SK-N-MC (cell line): Measurements from ENCODE around the gene ACTR3C.
"Not testable (repeated sequence)": the region's sequence is repeated elsewhere in the genome, so short reads cannot be mapped to it uniquely, and the experiment has no call there.

Experiments
- DNase-seq: peaks from one replicate; pipeline ENCODE4 v3.0.0-alpha.2; 2011; ENCODE audit warnings: low read depth, low spot score
- H3K27ac ChIP-seq: fragments of 200-600 bp; sonication (generic); 2 replicates; pipeline ENCODE4 v1.5.1; 2016; ENCODE audit warnings: mixed run types
- H3K36me3 ChIP-seq: fragments of 200-600 bp; sonication (generic); 2 replicates; pipeline ENCODE4 v1.6.1; 2017; ENCODE audit warnings: antibody characterized with exemption, low read length, mixed read lengths; ENCODE audit not compliant: insufficient read depth
- H3K4me3 ChIP-seq: fragments of 200-600 bp; sonication (generic); 2 replicates; pipeline ENCODE4 v1.5.1; 2016
- H3K9ac ChIP-seq: fragments of 200-600 bp; sonication (generic); 2 replicates; pipeline ENCODE4 v1.8.0; 2017; ENCODE audit warnings: mixed run types, mixed read lengths; ENCODE audit not compliant: insufficient read length
- H3K9me3 ChIP-seq: fragments of 200-600 bp; sonication (generic); 2 replicates; pipeline ENCODE4 v1.6.1; 2017; ENCODE audit warnings: low read depth, mild to moderate bottlenecking, antibody characterized with exemption, low read length, moderate library complexity, mixed read lengths
- EZH2 ChIP-seq: fragments of 200-600 bp; sonication (generic); IDR thresholded peaks from one replicate; pipeline ENCODE4 v1.6.1; 2017; ENCODE audit warnings: antibody characterized with exemption
- FOXP2 ChIP-seq: optimal IDR thresholded peaks from 2 replicates; pipeline ENCODE3; 2011; ENCODE audit warnings: mild to moderate bottlenecking, moderate library complexity; ENCODE audit not compliant: insufficient read depth; ENCODE audit errors: extremely low read length, control extremely low read depth
- POLR2AphosphoS5 ChIP-seq: IDR thresholded peaks from 2 replicates; pipeline ENCODE4 v1.6.1; 2012; ENCODE audit warnings: mild to moderate bottlenecking, low read depth, low read length, borderline replicate concordance

ACTR3C gene

DNA sequence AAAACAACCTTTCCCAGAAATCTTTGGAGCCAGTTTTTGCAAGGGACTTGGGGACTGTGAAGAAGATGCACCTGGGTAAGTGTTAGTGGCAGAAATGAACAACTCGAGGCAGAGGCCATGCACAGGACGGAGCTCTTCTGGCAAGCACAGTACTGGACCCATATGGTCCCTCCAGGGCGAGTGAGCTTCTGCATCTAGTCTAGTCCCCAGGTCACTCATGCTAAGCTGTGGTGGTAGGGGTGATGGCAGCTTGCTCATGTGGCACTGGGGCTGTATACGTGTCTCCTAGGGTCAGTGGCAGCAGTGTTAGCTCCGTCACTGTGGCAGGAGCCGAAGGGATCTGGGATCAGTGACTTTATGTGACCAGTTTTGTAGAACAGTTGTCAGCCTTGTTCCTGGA, 9.5 kb downstream of the ACTR3C start:
- Histone ChIP-seq H3K27ac (no peak overlapping the region), H3K36me3 (no peaks in the 10 kb centered on the region), H3K9me3 (no peaks in the 10 kb centered on the region), H3K9ac (no peak overlapping the region), H3K4me3 (no peak overlapping the region)
- DNase-seq = no peak
- TF ChIP-seq POLR2AphosphoS5 (no peak), FOXP2 (no peak), EZH2 (no peak)

DNA sequence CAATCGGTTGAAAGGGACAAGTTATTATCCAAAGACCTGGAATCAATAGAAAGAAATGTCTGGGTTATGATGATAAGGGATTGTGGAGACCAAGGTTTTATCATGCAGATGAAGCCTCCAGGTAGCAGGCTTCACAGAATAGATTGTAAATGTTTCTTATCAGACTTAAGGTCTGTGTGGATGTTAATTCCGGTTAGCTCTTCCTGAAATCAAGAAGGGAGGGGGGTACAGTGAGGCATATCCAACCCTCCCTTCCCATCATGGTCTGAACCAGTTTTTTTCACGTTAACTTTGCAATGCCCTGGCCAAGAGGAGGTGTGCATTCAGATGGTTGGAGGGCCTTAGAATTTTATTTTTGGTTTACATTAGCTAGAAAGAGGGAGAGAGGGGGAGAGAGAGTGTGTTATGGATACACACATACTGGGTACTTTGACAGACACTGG, 10.0 kb downstream of the ACTR3C start:
- Histone ChIP-seq H3K9me3 (no peaks in the 10 kb centered on the region), H3K4me3 (no peak overlapping the region), H3K9ac (no peak overlapping the region), H3K27ac (no peak overlapping the region), H3K36me3 (no peaks in the 10 kb centered on the region)
- TF ChIP-seq POLR2AphosphoS5 (no peak), FOXP2 (no peak), EZH2 (no peak)
- no peak for DNase-seq

DNA sequence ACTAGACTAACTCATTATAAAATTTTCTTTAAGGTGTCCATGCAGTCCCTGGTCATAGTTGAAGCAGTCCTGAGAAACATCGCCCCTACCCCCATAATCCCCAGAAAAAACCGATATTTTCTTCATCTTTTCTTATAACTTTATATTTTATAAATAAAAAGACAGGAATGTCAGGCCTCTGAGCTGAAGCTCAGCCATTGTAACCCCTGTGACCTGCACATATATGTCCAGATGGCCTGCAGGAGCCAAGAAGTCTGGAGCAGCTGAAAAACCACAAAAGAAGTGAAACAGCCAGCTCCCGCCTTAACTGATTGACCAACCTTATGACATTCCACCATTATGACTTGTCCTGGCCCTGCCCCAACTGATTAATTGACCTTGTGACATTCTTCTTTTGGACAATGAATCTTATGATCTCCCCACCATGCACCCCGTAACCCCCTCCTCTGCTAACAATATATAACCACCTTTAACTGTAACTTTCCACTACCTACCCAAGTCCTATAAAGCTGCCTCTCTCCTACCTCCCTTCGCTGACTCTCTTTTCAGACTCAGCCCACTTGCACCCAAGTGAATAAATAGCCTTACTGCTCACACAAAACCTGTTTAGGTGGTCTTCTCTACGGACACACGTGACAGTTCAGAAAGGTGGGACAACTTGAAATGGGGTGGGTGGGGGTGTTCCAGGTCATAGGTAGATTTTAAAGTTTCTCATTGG, 10.5 kb downstream of the ACTR3C start:
- H3K27ac ChIP-seq, H3K4me3 ChIP-seq, DNase-seq, H3K36me3 ChIP-seq, H3K9me3 ChIP-seq, H3K9ac ChIP-seq: not testable (repeated sequence)

DNA sequence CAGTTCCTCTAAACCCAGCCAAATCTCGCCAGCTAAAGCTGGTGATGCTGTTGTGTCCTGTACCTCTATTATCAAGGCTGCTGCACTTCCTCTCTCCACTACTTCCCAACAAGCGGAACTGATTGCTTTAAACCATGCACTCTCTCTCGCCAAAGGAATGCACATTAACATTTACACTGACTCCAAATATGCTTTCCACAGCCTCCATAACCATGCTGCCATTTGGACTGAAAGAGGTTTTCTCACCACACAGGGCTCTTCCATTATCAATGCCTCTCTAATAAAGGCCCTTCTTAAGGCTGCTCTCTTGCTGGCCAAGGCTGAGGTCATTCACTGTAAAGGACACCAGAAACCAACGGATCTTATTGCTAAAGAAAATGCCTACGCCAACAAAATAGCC, 11.6 kb downstream of the ACTR3C start:
- no peak for DNase-seq

DNA sequence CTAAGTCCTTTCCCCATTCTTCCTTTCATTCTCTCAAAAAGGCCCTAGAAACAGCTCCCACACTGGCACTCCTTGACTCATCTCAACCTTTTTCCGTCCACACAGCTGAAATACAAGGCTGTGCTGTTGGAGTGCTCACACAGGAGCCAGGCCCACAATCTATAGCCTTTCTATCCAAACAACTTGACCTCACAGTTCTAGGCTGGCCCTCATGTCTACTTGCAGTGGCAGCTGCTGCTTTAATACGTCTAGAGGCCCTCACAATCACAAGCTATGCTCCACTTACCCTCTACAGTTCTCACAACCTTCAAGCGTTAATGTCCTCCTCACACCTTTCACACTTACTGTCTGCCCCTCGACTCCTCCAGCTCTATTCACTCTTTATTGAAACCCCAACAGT, 12.2 kb downstream of the ACTR3C start:
- no peaks in the 10 kb centered on the region for H3K36me3 ChIP-seq
- no peaks in the 10 kb centered on the region for H3K9me3 ChIP-seq
- H3K4me3 ChIP-seq = no peak overlapping the region
- H3K9ac ChIP-seq = no peak overlapping the region
- no peak for DNase-seq
- no peak for TF ChIP-seq EZH2
- no peak for TF ChIP-seq POLR2AphosphoS5
- no peak for TF ChIP-seq FOXP2
- H3K27ac ChIP-seq = no peak overlapping the region

More for the DNA sequence above, 11.6 kb downstream of the ACTR3C start:
- Histone ChIP-seq H3K36me3 (no peaks in the 10 kb centered on the region), H3K27ac (no peak overlapping the region), H3K4me3 (no peak overlapping the region), H3K9me3 (no peaks in the 10 kb centered on the region), H3K9ac (no peak overlapping the region)
- TF ChIP-seq FOXP2 (no peak), EZH2 (no peak), POLR2AphosphoS5 (no peak)

DNA sequence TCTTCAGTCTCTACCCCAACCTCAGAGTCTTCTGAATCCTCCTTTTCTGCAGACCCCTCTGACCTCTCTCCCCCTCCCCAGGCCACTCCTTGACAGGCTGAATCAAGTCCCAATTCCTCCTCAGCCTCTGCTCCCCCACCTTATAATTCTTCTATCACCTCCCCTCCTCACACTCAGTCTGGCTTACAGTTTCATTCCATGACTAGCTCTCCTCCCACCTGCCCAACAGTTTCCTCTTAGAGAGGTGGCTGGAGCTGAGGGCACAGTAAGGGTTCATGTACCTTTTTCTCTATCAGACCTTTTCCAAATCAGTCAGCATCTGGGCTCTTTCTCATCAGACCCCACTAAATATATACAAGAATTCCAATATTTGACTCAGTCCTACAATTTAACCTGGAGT, 14.8 kb downstream of the ACTR3C start:
- DNase-seq = no peak
- Histone ChIP-seq H3K4me3 (no peak overlapping the region), H3K9ac (no peak overlapping the region), H3K27ac (no peak overlapping the region), H3K36me3 (no peaks in the 10 kb centered on the region), H3K9me3 (no peaks in the 10 kb centered on the region)
- TF ChIP-seq FOXP2 (no peak), POLR2AphosphoS5 (no peak), EZH2 (no peak)

DNA sequence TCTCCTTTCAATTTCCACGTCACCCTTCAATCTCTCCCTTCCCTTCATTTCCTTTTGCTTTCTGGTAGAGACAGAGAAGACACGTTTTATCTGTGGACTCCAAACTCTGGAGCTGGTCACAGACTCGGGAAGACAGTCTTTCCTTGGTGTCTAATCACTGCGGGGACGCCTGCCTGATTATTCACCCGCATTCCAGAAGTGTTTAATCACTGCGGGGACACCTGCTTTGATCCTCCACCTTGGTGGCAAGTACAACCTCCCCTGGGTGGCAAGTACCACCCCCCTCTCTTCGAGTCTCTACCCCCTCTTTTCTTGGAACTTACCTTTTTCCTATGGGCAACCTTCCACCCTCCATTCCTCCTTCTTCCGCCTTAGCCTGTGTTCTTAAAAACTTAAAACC, 15.4 kb downstream of the ACTR3C start:
- no peak overlapping the region for H3K9ac ChIP-seq
- H3K27ac ChIP-seq = no peak overlapping the region
- no peaks in the 10 kb centered on the region for H3K9me3 ChIP-seq
- H3K4me3 ChIP-seq = no peak overlapping the region
- no peaks in the 10 kb centered on the region for H3K36me3 ChIP-seq
- DNase-seq = no peak
- TF ChIP-seq POLR2AphosphoS5 = no peak
- TF ChIP-seq FOXP2 = no peak
- no peak for TF ChIP-seq EZH2

DNA sequence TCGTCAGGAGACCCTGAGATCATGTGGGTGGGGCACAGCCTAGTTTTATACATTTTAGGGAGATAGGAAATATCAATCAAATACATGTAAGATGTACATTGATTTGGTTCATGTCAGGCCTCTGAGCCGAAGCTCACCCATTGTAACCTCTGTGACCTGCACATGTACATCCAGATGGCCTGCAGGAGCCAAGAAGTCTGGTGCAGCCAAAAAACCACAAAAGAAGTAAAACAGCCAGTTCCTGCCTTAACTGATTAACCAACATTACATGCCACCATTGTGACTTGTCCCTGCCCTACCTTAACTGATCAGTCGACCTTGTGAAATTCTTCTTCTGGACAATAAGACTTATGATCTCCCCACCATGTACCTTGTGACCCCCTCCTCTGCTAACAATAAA, 16.2 kb downstream of the ACTR3C start:
- H3K36me3 ChIP-seq = no peaks in the 10 kb centered on the region
- H3K9me3 ChIP-seq = no peaks in the 10 kb centered on the region
- no peak overlapping the region for H3K27ac ChIP-seq
- no peak overlapping the region for H3K4me3 ChIP-seq
- TF ChIP-seq EZH2 (no peak), FOXP2 (no peak), POLR2AphosphoS5 (no peak)
- no peak for DNase-seq
- H3K9ac ChIP-seq = no peak overlapping the region

DNA sequence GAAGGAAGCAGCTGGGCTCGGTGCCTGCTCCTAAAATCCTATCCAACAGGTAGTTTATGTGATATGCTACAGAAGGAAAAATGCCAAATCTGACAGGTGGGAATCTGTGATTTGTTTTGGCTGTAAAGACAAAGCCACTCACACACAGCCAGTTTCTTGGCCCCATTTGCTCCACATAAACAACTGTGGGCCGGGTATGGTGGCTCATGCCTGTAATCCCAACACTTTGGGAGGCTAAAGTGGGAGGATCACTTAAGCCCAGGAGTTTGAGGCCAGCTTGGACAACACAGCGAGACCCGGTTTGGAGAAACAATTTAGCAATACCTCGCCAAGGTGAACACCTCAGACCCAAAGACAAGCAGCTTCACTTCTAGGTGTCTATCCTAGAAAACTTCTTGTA, 17.0 kb downstream of the ACTR3C start:
- not testable (repeated sequence) for H3K27ac ChIP-seq, H3K4me3 ChIP-seq, H3K9me3 ChIP-seq, H3K36me3 ChIP-seq, DNase-seq, H3K9ac ChIP-seq

DNA sequence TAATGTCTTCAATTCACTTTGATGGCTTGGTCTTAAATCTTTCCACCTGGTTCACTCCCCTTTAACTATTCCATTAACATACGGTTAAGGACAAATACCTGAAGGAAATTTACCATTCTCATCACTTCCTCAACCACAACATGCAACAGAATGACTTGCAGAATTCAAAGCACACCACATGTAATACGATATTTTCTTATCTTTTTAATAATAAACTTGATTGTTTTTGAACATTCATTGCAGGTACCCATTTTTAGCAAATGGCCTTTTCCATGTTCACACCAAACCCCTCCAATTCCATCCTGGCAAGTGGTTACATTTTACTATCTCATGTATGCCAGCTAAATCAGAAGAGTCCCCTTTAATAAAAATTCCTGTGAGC, 17.5 kb downstream of the ACTR3C start:
- not testable (repeated sequence) for H3K4me3 ChIP-seq, H3K9ac ChIP-seq, H3K27ac ChIP-seq, H3K9me3 ChIP-seq, DNase-seq, H3K36me3 ChIP-seq

DNA sequence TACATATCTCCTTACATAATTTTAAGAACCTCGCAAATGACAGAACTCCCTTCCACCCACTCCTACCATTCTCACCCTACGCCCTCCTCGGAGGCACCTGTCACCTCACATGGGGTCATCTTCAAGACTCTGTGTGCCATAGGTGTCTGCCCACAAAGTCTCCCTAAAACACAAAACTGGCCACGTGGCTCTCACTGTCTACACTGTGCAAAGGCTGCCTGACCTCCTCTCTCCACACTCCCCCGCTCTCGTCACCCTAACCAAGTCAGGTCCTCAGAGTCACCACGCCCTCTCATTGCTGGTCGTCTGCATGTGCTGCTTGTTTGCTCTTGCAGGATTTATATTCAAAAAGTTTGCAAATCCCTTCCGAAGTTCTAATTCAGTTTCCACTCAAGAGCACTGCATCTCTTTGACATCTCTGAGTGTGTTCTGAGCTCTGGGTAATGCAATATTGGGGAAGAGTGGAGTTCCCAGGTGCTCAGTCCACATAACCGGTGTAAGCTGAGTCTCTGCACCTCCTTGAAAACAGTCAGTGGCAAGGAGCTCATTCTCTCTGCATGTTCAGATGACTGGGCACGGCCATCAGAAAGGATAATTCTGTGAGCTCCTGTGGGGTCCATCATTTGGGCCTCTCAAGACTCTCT, 18.0 kb downstream of the ACTR3C start:
- H3K4me3 ChIP-seq, H3K9ac ChIP-seq, DNase-seq, H3K27ac ChIP-seq, H3K36me3 ChIP-seq, H3K9me3 ChIP-seq: not testable (repeated sequence)

DNA sequence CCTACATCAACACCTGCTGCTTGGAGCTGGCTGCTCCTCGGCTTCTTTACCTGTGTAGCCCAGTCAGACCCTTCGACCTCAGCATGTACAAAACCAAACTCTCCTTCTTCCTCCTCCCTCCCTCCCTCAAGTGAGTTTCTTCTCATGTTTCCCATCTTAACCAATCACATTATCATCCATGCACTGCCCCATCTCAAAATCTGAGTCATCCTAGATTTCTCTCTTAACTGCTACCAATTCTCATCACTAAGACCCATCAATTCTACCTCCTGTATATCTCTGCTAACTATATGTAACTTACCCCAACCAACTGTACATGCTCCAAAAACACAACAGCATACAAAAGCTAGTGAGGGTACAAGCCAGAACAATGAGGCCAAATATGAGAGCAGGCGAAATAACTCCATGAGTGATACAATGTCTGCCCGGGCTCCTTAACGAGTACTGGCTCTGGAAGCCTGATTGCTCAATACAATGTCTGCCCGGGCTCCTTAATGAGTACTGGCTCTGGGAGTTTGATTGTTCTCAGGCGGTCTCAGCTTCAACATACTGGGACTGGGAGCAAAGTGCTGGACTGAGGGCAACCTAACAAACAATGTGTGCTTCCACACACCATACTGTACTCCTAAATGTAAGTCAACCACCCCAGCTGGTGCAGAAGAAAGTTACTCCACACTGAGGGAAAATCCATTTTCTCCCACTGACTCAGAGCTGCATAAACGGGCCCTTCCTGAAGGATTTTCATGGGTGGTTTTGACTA, 18.7 kb downstream of the ACTR3C start:
- H3K36me3 ChIP-seq, H3K27ac ChIP-seq, DNase-seq, H3K4me3 ChIP-seq, H3K9ac ChIP-seq, H3K9me3 ChIP-seq: not testable (repeated sequence)
